Nephron (organoid): ENCODE data around the gene PTPRM.

Experiments
- H3K27ac Mint-ChIP-seq, 3 experiments: 2 replicates each; pipeline ENCODE4 v1.8.0; 2020; ENCODE audit warnings: mixed read lengths in 3 of 3, mild to moderate bottlenecking in 2 of 3, moderate library complexity in 1 of 3
- H3K27me3 Mint-ChIP-seq: 2 replicates; pipeline ENCODE4 v1.8.0; 2021; ENCODE audit warnings: low read depth, mild to moderate bottlenecking, moderate library complexity, mixed read lengths
- H3K36me3 Mint-ChIP-seq: 2 replicates; pipeline ENCODE4 v1.8.0; 2020; ENCODE audit warnings: low read depth, mixed read lengths
- H3K4me1 Mint-ChIP-seq: 2 replicates; pipeline ENCODE4 v1.8.0; 2020; ENCODE audit warnings: mixed read lengths
- H3K4me3 Mint-ChIP-seq, 3 experiments: 2 replicates each; pipeline ENCODE4 v1.8.0; 2020; ENCODE audit warnings: mild to moderate bottlenecking in 3 of 3, mixed read lengths in 3 of 3, moderate library complexity in 2 of 3
- H3K9me3 Mint-ChIP-seq: 2 replicates; pipeline ENCODE4 v1.8.0; 2020; ENCODE audit warnings: mixed read lengths
- TF ChIP-seq, protein P1 (sequence below), 3 experiments: fragments of 200-600 bp; sonication (generic); IDR thresholded peaks; one replicate each; pipeline ENCODE4 v1.5.0; 2021; ENCODE audit warnings: antibody characterized with exemption in 3 of 3; ENCODE audit not compliant: unreplicated experiment in 3 of 3

Gene PTPRM

DNA sequence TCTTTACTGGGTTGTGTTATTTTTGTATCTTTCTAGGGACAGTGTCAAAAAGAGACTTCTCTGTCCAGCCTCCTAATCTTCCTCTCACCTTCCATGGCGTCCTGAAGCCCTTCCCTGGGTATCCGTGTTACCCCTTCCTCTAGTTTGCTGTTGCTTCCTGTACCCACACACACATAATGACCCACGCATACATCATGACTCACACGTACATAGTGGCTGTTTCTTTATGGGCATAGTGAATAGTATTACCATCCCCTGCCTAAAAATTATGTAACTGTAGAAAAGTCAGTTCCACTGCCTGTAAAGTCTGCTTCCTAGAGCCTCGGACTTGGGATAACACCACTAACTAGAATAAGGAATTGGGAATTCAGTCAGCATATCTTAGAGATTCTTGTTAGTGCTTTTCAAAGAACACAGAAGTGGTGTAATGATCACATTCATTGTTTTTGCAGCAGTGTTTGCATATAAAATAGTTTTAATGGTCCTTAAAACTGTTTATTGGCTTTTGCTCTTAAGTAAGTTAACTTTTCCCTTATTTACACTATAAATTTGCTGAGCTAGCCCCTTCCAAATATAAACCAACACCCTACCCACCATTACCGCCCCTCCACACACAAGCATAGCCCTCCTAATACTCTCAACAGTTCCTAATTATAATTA is 733.8 kb downstream of the PTPRM start:
- Mint-ChIP-seq H3K4me1 (no peaks in the 10 kb centered on the region), H3K9me3 (no peaks in the 10 kb centered on the region), H3K4me3 (no peak overlapping the region), H3K27me3 (no peaks in the 10 kb centered on the region), H3K27ac (no peak overlapping the region), H3K36me3 (no peaks in the 10 kb centered on the region)
- TF ChIP-seq, protein P1, sequence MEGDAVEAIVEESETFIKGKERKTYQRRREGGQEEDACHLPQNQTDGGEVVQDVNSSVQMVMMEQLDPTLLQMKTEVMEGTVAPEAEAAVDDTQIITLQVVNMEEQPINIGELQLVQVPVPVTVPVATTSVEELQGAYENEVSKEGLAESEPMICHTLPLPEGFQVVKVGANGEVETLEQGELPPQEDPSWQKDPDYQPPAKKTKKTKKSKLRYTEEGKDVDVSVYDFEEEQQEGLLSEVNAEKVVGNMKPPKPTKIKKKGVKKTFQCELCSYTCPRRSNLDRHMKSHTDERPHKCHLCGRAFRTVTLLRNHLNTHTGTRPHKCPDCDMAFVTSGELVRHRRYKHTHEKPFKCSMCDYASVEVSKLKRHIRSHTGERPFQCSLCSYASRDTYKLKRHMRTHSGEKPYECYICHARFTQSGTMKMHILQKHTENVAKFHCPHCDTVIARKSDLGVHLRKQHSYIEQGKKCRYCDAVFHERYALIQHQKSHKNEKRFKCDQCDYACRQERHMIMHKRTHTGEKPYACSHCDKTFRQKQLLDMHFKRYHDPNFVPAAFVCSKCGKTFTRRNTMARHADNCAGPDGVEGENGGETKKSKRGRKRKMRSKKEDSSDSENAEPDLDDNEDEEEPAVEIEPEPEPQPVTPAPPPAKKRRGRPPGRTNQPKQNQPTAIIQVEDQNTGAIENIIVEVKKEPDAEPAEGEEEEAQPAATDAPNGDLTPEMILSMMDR (IDR thresholded peaks at IDR 0.05; ENCODE audit: unreplicated experiment in 3 of 3): no peak

DNA sequence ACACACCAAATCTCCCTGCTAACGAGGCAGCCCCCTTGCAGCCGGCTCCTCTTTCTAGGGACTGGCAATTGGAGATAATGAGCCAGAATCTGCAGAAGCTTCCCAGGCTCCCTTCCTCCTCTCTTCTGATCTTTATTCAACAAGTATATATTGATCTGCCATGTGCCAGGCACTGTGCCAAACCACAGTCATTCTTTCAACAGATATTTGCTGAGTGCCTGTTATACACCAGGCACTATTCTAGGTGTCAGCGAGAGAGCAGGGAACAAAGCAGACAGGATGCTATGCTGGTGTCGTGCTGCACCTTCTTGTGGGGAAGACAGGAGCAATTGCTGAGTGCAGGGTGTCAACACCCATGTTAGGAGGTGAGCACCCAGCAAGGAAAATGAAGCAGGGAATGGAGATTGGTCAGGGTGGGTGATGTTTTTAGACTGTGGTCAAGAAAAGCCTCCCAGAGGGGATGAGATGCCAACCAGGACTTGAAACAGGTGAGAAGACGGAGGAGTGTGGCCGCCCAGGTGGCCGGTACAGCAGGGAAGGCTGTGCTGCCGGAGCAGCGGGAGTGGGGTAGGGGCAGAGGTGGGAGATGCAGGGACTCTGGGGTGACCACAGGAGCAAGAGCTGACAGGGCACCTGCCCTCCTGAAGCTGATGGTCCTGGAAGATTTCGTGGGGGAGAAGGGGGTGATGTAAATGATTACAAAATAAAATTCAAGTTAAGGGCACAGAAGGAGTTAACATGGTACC is 734.5 kb downstream of the PTPRM start:
- TF ChIP-seq, protein P1 (IDR thresholded peaks at IDR 0.05; ENCODE audit: unreplicated experiment in 3 of 3): no peak

DNA sequence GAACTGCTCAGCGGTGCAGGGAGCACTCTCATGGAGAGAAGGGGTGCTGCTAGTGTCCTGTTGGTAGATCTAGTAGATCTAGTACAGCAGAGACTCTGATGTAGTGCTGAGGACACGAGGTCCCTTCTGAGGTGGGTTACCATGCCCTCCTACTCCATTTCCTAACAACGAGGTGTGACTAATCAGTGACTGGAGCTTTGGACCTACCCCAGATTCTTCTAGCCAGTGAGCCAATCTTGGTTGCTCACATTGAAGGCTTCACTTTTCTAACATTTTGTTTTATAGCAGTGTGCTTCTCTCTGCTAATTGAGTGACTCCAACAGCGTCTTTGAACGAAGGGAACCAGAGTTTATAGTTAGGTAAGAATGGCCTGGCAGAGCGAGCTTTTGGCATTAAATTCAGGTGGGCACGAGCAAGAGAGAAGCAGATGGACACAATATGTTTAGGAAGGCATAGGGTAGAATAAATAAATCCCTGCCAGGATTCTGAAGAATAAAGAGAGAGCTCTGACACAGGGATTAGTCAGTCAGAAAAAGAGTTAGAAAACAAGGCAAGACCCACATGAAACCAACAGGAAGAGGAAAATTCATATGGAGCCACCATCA is 736.1 kb downstream of the PTPRM start:
- TF ChIP-seq, protein P1 (IDR thresholded peaks at IDR 0.05; ENCODE audit: unreplicated experiment in 3 of 3): no peak
- H3K27ac Mint-ChIP-seq: no peak overlapping the region
- no peaks in the 10 kb centered on the region for H3K36me3 Mint-ChIP-seq
- H3K27me3 Mint-ChIP-seq: no peaks in the 10 kb centered on the region
- no peak overlapping the region for H3K4me3 Mint-ChIP-seq
- H3K9me3 Mint-ChIP-seq: no peaks in the 10 kb centered on the region
- H3K4me1 Mint-ChIP-seq: no peaks in the 10 kb centered on the region

More for the DNA sequence above, 734.5 kb downstream of the PTPRM start:
- no peaks in the 10 kb centered on the region for H3K27me3 Mint-ChIP-seq
- no peak overlapping the region for H3K27ac Mint-ChIP-seq
- H3K4me3 Mint-ChIP-seq: no peak overlapping the region
- H3K36me3 Mint-ChIP-seq: no peaks in the 10 kb centered on the region
- H3K4me1 Mint-ChIP-seq: no peaks in the 10 kb centered on the region
- no peaks in the 10 kb centered on the region for H3K9me3 Mint-ChIP-seq

- H3K27me3 Mint-ChIP-seq: no peaks in the 10 kb centered on the region
- TF ChIP-seq, protein P1 (IDR thresholded peaks at IDR 0.05; ENCODE audit: unreplicated experiment in 3 of 3): no peak
- no peaks in the 10 kb centered on the region for H3K9me3 Mint-ChIP-seq
- H3K27ac Mint-ChIP-seq: no peak overlapping the region
- no peaks in the 10 kb centered on the region for H3K4me1 Mint-ChIP-seq
- peaks cover 7% of the 10 kb centered on the region for H3K36me3 Mint-ChIP-seq
- H3K4me3 Mint-ChIP-seq: no peak overlapping the region
These were observed 740.8 kb downstream of the PTPRM start for GRCh38 chr18:8307960-8308359.

DNA sequence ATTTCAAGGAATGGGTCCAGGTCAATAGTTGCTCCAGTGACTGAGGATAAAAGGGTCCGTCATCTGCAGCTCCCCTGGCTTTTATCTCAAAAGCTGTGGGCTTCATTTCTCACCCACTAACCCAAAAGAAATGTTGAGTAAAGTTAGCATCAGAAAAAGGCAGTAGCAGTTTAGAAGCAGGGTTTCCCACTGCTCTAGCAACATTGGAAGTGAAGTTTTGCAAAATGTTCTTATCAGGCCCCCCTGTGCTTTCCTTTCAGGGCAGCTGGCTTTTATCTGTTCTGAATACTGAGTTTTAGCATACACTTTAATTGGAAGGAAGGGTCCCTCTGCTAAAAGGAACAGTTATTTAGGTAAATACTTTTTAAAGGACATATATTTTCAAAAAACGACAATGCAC is 745.9 kb downstream of the PTPRM start:
- Mint-ChIP-seq H3K27me3 (no peaks in the 10 kb centered on the region), H3K27ac (no peak overlapping the region), H3K36me3 (peaks cover 7% of the 10 kb centered on the region), H3K4me1 (no peaks in the 10 kb centered on the region), H3K4me3 (no peak overlapping the region), H3K9me3 (no peaks in the 10 kb centered on the region)
- TF ChIP-seq, protein P1 (IDR thresholded peaks at IDR 0.05; ENCODE audit: unreplicated experiment in 3 of 3): no peak
